ENCODE data around the gene TAS2R41.

The TAS2R41 gene

DNA sequence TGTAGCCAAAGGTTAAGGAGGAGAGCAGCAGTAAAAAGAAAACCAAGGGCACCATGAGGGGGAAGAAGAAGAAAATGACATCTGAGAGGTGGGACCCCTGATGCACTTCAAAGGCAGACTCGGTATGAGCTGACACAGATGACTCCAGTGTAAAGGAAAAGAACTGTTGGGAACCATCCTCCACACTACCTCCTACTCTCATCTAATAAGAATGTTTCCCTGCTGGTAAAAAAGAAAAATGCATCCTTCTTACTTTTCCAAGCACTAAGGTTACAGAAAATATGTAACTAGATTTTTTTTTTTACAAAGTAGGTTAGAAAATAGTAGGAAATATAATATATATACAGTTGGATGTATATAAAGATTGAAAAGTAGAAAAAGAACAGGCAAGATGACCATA lies 16.9 kb downstream of the TAS2R41 start:
- CTCF ChIA-PET, result interaction anchor here (1.3 kb wide), 1 partner anchor 12 kb away, joined by 3 read pairs; no protein-coding TSS in a partner anchor

DNA sequence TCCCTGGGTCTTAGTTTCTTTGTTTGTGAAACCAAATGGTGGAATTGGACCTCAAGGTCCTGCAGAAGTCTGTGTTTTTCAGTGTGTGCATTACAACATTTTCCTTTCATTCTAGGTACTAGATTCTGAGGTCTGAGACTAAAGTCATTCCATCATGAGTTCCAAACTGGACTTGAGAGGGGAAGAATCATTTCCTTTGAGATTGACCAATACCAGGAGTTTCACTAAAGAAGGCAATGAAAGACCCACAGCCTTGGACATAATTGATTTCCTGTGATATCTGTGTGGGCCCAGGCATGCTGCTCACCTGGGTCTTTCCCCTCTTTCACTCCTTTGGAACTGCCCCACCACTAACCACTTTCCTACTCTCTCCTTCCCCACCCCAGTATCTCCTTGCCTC lies 18.2 kb downstream of the TAS2R41 start:
- CTCF ChIA-PET, result no interaction called here
- Mint-ChIP-seq H3K4me3 (no peak overlapping the region), H3K27me3 (no peaks in the 10 kb centered on the region), H3K4me1 (peaks cover 14% of the 10 kb centered on the region), H3K36me3 (no peaks in the 10 kb centered on the region), H3K9me3 (no peaks in the 10 kb centered on the region), H3K27ac (no peak overlapping the region)
- no peak for DNase-seq

More for the DNA sequence above, 16.9 kb downstream of the TAS2R41 start:
- Mint-ChIP-seq H3K9me3 (no peaks in the 10 kb centered on the region), H3K27me3 (no peaks in the 10 kb centered on the region), H3K4me3 (no peak overlapping the region), H3K27ac (no peak overlapping the region), H3K36me3 (no peaks in the 10 kb centered on the region), H3K4me1 (peaks cover 14% of the 10 kb centered on the region)
- DNase-seq, result no peak

DNA sequence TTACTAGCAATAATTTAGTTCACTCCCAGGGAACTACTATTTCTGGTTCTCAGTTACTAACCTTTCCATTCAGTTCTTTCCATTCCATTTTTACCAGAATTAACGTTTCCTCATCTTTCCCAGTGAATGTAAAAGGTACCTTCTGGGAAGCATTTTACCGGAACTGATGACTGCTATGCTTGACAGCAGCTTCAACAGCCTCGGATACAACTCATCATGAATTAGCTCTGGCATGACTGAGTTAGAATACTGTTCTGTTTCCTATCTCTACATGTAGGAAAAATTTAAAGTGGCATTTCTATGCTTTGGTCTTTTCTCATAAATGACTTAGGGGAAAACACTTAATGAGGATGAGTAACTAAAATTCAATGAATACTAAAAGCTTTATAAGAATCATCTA lies 18.6 kb downstream of the TAS2R41 start:
- Mint-ChIP-seq H3K27me3 (no peaks in the 10 kb centered on the region), H3K27ac (no peak overlapping the region), H3K9me3 (no peaks in the 10 kb centered on the region), H3K4me1 (peaks cover 14% of the 10 kb centered on the region), H3K36me3 (no peaks in the 10 kb centered on the region), H3K4me3 (no peak overlapping the region)
- CTCF ChIA-PET, result no interaction called here
- no peak for DNase-seq

DNA sequence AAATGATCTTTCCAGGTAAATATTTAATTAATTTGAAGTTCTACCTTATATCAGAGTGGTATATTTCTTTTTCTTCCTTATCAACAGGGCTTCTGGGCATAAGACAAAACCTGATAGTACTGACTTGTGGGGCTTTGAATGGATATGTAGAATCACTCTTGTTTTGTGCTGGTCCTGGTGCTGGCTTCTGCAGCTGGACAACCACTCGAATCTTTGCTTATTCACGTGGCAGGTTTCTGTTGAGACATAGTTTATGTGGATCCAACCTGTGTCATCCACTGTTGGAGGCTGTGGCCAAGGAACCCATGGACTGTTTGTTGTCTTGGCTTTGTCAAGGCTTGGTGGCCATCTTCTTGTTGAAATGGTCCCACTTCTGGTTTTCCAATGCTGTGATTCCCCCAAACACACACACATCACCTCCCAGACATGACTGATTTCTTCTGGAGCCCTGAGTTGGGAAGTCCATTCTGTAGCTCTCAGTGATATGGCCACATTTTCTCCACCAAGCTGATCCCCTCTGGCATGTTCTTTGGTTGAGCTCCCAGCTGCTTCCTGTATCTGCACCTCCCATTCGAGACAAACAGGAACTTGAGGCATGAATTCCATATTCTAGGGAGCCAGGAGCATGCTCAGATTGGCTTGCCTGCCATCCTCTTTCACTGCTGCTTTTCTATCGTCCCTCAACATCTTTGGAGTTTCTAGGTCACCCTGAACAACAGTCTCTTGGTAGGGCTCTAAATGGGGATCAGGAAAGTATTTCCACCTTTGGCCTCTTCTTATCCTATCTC lies 19.5 kb downstream of the TAS2R41 start:
- CTCF ChIA-PET, result no interaction called here

DNA sequence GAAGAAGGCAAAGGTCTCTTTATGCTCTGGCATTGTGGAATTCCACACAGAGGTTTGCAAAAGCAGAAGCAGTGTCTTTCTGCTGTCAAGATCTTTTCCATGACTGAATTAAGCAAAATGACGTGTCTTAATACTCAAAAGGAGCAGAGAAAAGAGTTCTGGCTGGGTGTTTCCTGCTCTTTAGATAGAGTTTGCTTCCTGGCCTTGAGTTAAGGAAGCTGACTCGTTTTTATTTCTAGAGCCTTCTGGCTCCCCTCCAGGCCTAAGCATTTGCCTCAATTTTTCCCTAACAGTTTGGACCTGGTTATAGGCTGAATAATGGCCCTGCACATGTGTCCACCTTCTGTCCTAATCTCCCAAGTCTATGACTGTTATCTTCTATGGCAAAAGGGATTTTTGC lies 21.6 kb downstream of the TAS2R41 start:
- Mint-ChIP-seq H3K27ac (no peak overlapping the region), H3K27me3 (peaks cover 3% of the 10 kb centered on the region), H3K4me3 (no peak overlapping the region), H3K36me3 (no peaks in the 10 kb centered on the region), H3K9me3 (no peaks in the 10 kb centered on the region), H3K4me1 (no peaks in the 10 kb centered on the region)
- no peak for DNase-seq
- CTCF ChIA-PET, result no interaction called here

More for the DNA sequence above, 19.5 kb downstream of the TAS2R41 start:
- no peak for DNase-seq
- Mint-ChIP-seq H3K36me3 (no peaks in the 10 kb centered on the region), H3K4me1 (peaks cover 10% of the 10 kb centered on the region), H3K27me3 (peaks cover 3% of the 10 kb centered on the region), H3K4me3 (no peak overlapping the region), H3K9me3 (no peaks in the 10 kb centered on the region), H3K27ac (no peak overlapping the region)

DNA sequence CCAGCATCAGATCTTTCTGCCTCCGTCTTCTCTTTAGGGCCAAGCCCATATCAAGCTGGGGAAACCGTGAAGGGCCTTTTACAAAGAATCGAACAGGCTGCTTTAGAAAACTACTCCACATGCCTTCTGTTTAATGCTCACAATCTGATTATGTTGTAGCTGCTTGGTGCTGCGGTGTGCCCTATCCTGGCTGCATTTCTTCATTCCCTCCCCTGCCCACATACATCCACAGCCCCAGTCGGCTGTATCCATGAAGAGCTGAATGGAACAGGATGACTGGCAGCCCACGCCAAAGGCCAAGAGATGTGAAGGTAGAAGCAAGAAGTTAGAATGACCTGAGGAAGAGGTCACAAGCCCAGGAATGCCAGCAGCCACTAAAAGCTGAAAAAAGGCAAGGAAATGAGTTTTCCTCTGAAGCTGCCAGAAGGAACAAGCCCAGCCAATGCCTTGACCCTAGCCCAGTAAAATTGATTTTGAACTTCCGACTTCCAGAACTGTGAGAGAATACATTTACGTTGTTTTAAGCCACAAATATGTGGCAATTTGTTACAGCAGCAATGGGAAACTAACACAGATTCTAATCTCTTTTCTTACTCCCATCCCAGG lies 22.2 kb downstream of the TAS2R41 start:
- Mint-ChIP-seq H3K27me3 (peaks cover 3% of the 10 kb centered on the region), H3K4me3 (no peak overlapping the region), H3K27ac (no peak overlapping the region), H3K36me3 (no peaks in the 10 kb centered on the region), H3K9me3 (no peaks in the 10 kb centered on the region), H3K4me1 (no peaks in the 10 kb centered on the region)
- DNase-seq, result no peak
- CTCF ChIA-PET, result interaction anchor here (1.3 kb wide), 1 partner anchor 9 kb away, joined by 3 read pairs; no protein-coding TSS in a partner anchor

DNA sequence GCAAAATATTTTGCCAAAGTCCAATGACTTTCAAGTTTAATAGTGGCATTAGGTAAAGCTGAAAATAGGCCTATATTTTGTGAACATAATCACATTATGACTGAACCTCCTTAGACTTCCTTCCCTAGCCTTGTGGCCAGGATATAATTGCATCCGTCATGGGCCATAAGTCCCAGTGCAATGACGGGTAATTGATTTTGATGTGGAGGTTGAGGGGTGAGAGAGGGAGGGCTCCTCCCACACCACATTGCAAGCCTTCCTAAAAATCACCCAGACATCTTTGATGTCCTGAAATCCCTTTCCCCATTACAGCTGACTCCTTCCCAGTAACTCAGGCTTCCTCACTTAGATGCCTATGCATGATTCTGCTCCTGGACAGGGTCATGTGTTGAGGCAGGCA lies 25.6 kb downstream of the TAS2R41 start:
- Mint-ChIP-seq H3K9me3 (no peaks in the 10 kb centered on the region), H3K4me3 (no peak overlapping the region), H3K27me3 (peaks cover 3% of the 10 kb centered on the region), H3K27ac (no peak overlapping the region), H3K36me3 (no peaks in the 10 kb centered on the region), H3K4me1 (no peaks in the 10 kb centered on the region)
- CTCF ChIA-PET, result no interaction called here
- no peak for DNase-seq

DNA sequence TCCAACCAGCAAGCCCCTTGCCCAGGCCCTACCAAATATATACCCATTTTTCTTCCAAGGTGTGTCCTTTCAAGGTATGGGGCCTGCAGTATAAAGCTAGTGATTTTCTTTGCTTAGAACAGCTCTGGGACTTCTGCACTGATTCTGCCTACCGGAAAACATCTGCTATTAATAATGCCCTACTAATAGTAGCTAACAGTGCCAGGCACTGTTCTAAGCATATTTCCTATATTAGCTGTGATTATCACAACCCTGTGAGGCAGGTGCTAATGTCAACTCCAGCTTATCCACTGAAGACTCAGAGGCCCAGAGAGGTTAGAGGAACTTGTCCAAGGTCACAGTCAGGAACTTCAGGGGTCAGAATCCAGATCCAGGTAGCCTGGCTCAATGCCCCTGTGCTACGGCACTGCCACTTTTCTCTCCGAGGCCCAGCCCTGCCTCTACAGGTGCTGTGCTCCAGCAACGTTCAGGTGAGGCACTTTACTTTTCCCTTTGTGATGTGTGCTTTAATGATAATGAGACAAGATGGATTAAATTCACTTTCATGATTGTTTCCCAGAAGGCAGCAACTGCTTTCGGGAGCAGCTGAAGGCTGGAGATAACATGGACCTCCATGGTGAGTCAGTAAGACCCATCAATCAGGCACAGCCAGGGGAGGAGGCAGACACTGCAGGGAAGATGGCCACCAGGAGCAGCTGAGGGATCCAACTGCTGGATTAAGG lies 26.7 kb downstream of the TAS2R41 start:
- no peaks in the 10 kb centered on the region for H3K9me3 Mint-ChIP-seq
- H3K4me3 Mint-ChIP-seq, result no peak overlapping the region
- H3K27me3 Mint-ChIP-seq, result peaks cover 3% of the 10 kb centered on the region
- CTCF ChIA-PET, result interaction anchor here (1.6 kb wide), 1 partner anchor 13 kb away, joined by 8 read pairs; no protein-coding TSS in a partner anchor
- no peaks in the 10 kb centered on the region for H3K4me1 Mint-ChIP-seq
- DNase-seq, result no peak
- H3K27ac Mint-ChIP-seq, result no peak overlapping the region
- no peaks in the 10 kb centered on the region for H3K36me3 Mint-ChIP-seq

DNA sequence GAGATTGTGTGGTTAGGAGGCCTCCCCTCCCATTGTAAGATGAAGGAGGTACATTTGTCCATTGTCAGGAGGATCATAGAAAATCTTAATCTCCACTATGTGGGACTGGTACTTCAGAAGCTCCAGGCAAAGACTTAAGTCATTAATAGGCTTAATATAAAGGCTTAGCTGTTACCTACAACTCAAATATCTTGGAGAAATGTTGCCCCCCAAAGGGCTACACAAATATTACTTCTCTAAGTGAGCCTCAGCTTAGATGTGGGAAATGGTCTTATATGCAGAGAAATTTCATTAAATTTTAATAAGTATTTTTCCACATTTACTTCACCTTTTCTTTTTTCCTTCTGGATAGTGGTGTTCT lies 27.2 kb downstream of the TAS2R41 start:
- Mint-ChIP-seq H3K4me3 (no peak overlapping the region), H3K36me3 (no peaks in the 10 kb centered on the region), H3K9me3 (no peaks in the 10 kb centered on the region), H3K27ac (no peak overlapping the region), H3K4me1 (no peaks in the 10 kb centered on the region), H3K27me3 (peaks cover 3% of the 10 kb centered on the region)
- DNase-seq, result no peak
- CTCF ChIA-PET, result interaction anchor here (1.6 kb wide), 1 partner anchor 14 kb away, joined by 8 read pairs; no protein-coding TSS in a partner anchor

DNA sequence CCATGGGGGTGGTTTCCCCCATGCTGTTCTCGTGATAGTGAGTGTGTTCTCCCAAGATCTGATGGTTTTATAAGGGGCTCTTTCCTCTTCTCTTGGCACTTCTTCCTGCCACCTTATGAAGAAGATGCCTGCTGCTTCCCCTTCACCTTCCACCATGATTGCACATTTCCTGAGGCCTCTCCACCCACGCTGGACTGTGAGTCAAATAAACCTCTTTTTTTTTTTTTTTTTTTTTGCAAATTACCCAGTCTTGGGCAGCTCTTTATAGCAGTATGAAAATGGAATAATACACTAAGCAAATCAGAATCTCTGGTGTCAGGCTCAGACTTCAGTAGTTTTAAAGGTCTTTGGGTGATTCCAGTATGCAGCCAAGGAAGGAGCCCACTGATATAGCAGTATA lies 28.2 kb downstream of the TAS2R41 start:
- Mint-ChIP-seq H3K36me3 (no peaks in the 10 kb centered on the region), H3K27me3 (peaks cover 3% of the 10 kb centered on the region), H3K4me3 (no peak overlapping the region), H3K9me3 (no peaks in the 10 kb centered on the region), H3K27ac (no peak overlapping the region), H3K4me1 (no peaks in the 10 kb centered on the region)
- DNase-seq, result no peak
- CTCF ChIA-PET, result interaction anchor here (0.9 to 1.6 kb wide), 2 partner anchors 15 kb away, joined by 3 to 8 read pairs; no protein-coding TSS in a partner anchor

DNA sequence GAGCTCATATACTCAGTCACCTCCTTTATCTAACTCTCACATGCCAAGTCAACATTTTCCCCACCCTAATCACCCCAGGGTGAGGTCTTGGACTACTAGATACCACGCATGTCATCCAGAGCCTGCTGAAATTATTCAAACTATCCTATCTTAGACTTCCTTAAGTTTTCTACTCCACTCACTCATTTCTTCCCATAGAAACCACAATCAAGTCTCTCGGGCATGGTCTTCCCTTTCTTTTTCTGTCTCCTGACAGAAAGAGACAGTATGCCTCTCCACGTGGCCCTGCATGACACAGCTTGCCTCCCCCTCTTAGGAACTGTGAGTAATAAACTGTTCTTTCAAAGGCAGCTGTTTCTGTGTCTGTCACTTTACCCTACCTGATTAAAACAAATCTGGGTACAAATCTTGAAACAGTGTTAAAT lies 29.4 kb downstream of the TAS2R41 start:
- H3K9me3 Mint-ChIP-seq, result no peaks in the 10 kb centered on the region
- no peak overlapping the region for H3K4me3 Mint-ChIP-seq
- H3K27ac Mint-ChIP-seq, result no peak overlapping the region
- H3K27me3 Mint-ChIP-seq, result no peaks in the 10 kb centered on the region
- no peak for DNase-seq
- no peaks in the 10 kb centered on the region for H3K36me3 Mint-ChIP-seq
- CTCF ChIA-PET, result interaction anchor here (1.1 kb wide), 1 partner anchor 12 kb away, joined by 3 read pairs; no protein-coding TSS in a partner anchor
- no peaks in the 10 kb centered on the region for H3K4me1 Mint-ChIP-seq

DNA sequence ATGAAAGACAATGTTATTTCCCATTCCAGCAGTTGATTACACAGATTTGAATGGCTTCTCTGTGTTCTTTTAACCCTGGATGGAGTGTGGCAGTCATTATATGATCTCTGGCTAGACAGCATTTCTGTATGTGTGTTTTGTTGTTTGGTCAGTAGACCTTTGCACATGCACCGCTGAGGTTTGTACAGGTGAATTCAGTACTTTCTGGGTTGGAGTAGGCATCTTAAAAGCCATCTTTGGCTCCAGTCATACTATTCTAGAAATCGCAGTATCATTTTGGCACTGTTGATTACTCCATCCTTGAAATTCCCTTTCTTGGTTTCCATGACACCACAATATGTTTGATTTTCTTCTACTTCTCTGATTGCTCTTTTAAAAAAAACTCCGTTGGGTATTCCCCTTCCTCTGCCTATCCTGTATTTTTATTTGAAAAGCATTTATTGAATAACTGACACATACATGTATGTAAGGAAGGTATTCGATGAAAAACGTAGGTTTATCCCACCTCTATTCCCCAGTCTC lies 29.9 kb downstream of the TAS2R41 start:
- no peak overlapping the region for H3K27ac Mint-ChIP-seq

DNA sequence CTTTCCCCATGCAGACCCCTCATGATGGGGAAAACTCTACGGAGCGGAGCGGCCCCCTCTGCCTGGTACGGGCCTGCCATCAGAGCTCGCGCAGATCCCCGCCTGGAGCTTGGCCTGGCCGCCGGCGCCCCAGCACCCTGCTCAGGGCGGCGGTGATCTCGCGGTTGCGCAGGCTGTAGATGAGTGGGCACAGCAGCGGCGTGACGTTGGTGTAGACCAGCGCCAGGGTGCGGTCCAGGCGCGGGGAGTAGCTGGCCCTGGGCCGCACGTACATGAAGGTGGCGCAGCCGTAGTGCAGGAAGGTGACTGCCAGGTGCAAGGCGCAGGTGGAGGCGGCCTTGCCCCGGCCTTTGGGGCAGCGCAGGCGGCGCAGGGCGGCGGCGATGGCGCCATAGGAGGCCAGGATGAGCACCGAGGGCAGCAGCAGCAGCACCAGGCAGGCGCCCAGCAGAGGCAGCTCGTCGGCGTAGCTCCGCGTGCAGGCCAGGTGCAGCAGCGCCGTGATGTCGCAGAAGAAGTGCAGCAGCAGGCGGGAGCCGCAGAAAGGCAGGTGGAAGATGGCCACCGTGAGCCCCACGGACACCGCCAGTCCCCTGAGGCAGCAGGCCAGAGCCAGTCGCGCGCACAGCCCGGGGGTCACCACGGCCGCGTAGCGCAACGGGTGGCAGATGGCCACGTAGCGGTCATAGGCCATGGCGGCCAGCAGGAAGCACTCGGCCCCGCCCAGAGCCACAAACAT lies 33.4 kb downstream of the TAS2R41 start:
- CTCF ChIA-PET, result interaction anchor here (0.6 kb wide), 1 partner anchor 270 kb away, joined by 3 read pairs; no protein-coding TSS in a partner anchor
- no peaks in the 10 kb centered on the region for H3K4me1 Mint-ChIP-seq
- H3K36me3 Mint-ChIP-seq, result no peaks in the 10 kb centered on the region
- H3K27ac Mint-ChIP-seq, result no peak overlapping the region
- H3K27me3 Mint-ChIP-seq, result no peaks in the 10 kb centered on the region
- no peaks in the 10 kb centered on the region for H3K9me3 Mint-ChIP-seq
- DNase-seq, result no peak
- no peak overlapping the region for H3K4me3 Mint-ChIP-seq

More for the DNA sequence above, 29.9 kb downstream of the TAS2R41 start:
- CTCF ChIA-PET, result no interaction called here
- no peaks in the 10 kb centered on the region for H3K4me1 Mint-ChIP-seq
- no peaks in the 10 kb centered on the region for H3K36me3 Mint-ChIP-seq
- H3K9me3 Mint-ChIP-seq, result no peaks in the 10 kb centered on the region
- H3K4me3 Mint-ChIP-seq, result no peak overlapping the region
- DNase-seq, result no peak
- H3K27me3 Mint-ChIP-seq, result no peaks in the 10 kb centered on the region

DNA sequence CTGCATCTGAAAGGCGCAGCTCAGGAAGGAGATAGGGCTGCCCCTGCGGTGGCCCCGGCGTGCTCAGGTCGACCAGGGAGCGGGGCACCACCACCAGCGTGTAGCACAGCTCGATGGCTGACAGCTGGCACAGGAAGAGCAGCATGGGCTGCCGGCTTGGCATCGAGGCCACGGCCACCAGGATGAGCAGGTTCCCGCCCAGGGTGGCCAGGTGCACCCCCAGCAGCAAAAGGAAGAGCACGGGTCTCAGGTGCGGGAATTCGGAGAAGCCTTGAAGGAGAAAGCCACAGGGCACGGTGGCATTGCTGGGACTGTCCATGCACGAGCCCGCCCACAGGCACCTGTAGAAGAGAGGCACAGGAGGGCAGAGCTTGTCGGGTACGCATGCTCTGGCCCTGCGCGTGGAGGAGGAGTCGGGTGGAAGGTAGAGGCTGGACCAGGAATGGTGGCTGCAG lies 33.9 kb downstream of the TAS2R41 start:
- Mint-ChIP-seq H3K36me3 (no peaks in the 10 kb centered on the region), H3K27me3 (no peaks in the 10 kb centered on the region)
- CTCF ChIA-PET, result no interaction called here

More for the DNA sequence above, 33.9 kb downstream of the TAS2R41 start:
- no peak overlapping the region for H3K4me3 Mint-ChIP-seq
- H3K4me1 Mint-ChIP-seq, result no peaks in the 10 kb centered on the region
- H3K9me3 Mint-ChIP-seq, result no peaks in the 10 kb centered on the region
- H3K27ac Mint-ChIP-seq, result no peak overlapping the region
- no peak for DNase-seq

Measured in activated naive CD4-positive, alpha-beta T cell treated with anti-CD3 and anti-CD28 coated beads, Interleukin-2, amount 10 ng/mL, durations not matched to agents 7 days and 5 days (primary cell).